ENCODE measurements around the gene SRRM2.

SRRM2 gene

GRCh38 chr16:2765462-2766404, 13.3 kb downstream of the SRRM2 start:
- DNase-seq: no peak

DNA sequence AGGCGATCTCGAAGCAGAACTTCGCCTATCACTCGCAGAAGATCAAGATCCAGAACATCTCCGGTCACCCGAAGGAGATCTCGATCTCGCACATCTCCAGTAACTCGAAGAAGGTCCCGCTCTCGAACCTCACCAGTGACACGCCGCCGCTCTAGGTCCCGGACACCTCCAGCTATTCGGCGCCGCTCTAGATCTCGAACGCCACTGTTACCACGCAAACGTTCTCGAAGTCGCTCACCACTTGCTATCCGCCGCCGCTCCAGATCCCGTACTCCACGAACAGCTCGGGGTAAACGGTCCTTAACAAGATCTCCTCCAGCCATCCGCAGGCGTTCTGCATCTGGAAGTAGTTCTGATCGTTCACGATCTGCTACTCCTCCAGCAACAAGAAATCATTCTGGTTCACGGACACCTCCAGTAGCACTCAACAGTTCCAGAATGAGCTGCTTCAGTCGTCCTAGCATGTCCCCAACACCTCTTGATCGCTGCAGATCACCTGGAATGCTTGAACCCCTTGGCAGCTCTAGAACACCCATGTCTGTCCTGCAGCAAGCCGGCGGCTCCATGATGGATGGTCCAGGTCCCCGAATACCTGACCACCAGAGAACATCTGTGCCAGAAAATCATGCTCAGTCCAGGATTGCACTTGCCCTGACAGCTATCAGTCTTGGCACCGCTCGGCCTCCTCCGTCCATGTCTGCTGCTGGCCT, 14.1 kb downstream of the SRRM2 start:
- no peak for DNase-seq

DNA sequence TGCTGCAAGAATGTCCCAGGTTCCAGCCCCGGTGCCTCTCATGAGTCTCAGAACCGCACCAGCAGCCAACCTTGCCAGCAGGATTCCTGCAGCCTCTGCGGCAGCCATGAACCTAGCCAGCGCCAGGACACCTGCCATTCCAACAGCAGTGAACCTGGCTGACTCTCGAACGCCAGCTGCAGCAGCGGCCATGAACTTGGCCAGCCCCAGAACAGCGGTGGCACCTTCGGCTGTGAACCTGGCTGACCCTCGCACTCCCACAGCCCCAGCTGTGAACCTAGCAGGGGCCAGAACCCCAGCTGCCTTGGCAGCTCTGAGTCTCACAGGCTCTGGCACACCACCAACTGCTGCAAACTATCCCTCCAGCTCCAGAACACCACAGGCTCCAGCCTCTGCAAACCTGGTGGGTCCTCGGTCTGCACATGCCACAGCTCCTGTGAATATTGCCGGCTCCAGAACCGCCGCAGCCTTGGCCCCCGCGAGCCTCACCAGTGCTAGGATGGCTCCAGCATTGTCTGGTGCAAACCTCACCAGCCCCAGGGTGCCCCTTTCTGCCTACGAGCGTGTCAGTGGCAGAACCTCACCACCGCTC, 14.8 kb downstream of the SRRM2 start:
- no peak for DNase-seq

DNA sequence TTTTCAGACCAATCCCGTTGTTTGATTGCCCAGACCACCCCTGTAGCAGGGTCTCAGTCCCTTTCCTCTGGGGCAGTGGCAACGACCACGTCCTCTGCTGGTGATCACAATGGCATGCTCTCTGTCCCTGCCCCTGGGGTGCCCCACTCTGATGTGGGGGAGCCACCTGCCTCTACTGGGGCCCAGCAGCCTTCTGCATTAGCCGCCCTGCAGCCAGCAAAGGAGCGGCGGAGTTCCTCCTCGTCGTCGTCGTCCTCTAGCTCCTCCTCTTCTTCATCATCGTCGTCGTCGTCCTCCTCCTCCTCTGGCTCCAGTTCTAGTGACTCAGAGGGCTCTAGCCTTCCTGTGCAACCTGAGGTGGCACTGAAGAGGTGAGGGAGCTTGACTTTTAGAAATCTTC, 15.5 kb downstream of the SRRM2 start:
- DNase-seq: no peak

GRCh38 chr16:2768403-2769089, 16.1 kb downstream of the SRRM2 start:
- DNase-seq: no peak

- DNase-seq: no peak
Observed at GRCh38 chr16:2769100-2769529, 16.7 kb downstream of the SRRM2 start.

GRCh38 chr16:2769675-2770056, 17.2 kb downstream of the SRRM2 start:
- DNase-seq: no peak

GRCh38 chr16:2770057-2770951, 17.9 kb downstream of the SRRM2 start:
- no peak for DNase-seq

DNA sequence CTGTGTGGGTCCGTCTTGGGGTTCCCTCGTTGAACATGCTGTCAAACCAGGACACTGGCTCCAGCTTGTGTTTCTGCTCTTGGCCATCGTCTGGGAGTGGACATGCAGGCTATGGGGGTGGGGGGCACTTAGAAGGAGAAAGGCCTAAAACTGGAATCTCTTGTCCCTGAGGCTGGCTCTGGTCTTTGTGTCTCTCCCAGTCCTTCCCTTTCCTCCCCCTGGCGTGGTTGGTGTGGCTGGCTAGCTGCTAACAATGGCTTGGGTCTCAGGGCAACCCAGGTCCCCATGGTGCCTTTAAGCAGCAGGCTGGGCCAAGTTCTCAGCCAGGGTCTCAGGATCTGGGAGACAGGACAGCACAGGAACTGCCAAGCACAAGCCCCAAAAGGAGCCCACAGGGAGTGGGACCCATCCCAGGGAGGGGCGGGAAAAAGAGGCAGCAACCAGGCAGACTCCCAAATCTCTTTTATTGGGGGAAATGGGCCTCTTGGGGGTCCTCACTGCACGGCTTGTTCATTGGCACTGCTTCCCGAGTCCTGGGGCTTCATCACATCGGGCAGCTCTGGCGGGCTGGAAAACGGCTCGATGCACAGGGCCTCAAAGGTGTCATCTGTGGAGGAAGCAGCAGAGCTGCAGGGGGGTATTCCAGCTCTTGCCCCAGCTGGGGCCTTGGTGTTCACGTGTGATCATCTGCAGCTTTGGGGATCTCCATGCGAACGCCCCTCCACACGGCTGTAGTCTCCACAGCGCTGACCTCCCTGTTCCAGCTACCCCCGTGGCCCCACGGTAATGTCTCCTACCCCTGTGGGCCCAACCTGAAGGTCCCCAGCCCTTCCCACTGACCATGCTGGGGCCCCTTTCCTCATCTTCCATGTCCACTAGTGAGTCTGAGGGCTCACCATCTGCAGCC, 19.3 kb downstream of the SRRM2 start:
- DNase-seq: no peak

DNA sequence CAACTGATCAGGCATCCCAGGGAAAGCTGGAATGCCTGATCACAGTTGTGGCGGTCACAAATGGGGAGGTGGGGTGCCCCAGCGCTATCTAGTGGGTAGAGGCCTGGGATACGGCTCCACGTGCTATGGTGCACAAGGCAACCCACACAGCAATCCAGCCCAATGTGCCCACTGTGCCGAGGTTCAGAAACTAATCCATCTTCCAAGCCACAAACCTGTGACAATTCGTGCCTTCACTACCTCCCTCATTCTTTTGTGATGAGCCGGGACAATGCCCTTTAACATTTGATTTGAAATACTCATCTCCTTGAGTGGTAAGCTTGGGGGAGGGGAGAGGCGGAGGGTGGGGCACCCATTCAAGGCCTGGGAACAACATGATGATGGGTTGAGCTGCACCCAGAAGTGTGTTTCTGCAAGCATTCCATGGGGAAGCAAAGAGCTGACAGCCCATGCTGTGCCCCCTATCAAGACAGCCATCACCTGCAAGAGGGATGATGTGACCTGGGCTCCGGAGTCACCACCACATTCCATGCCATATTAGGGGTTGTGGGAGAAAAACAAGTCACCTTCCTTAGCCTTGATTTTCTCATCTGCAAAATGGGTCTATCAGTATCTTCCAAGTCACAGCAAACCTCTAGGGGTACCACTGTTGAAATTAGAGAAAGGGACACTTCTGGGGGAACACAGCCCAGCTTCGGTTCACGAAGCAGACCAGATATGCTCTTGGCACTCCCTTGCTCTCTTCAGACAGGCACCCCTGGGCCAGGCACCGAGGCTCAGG, 20.9 kb downstream of the SRRM2 start:
- no peak for DNase-seq

GRCh38 chr16:2774161-2774891, 21.9 kb downstream of the SRRM2 start:
- no peak for DNase-seq

DNA sequence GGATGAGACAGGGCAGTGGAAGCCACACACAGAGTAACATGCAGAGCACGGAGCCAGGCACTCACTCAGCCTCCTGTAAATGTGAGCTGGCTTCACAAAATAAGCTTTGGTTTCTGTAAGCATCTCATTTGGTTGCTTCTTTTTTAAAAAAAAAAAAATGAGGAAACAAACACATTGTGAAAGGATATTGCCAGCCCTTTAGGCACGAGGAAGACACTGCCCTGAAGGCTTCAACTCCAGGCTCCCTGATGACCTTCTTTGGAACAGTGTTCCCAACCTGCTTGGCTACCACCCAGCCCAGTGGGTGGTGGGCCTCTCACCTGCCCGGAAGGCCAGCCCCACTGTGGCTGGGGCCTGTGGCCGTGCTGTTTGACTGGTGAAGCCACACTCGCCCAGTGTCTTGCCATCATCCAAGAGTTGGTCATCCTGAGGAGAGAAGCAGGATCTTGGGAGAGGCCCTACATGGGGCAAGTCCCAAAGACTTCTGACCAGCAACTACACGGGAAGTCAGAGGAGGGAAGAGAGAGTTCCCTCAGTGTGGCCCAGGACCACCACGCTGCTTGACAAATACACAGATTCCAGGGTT, 22.8 kb downstream of the SRRM2 start:
- DNase-seq: no peak

DNA sequence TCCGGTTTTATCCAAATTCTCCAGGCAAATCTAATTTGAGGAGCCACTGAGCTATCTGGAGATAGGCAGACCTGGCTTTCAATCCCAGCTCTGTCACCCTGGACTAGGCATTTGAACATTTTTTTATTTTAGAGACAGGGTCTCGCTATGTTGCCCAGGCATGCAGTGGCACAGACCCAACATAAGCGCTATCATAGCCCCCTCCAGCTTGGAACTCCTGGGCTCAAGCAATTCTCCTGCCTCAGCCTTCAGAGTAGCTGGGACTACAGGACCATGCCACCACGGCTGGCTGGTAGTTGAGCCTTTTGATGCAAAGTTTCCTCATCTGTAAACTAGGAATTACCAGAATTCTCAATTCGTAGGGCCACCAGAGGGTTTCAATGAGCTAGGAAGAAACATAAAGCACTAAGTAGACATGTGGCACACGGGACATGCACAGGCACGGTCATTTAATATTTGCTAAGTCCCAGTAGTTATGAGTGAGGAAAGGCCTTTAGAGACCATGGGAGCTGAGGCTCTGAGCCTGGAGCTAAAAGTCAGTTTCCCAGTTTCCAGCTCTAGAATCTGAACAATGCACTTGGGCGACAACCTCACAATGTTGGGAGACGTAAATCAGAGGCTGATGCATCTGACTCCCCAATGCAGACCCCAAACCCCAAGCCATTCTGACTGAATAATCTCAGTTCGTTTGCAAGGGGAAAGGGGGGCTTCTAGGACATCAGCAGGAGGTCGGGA, 23.5 kb downstream of the SRRM2 start:
- no peak for DNase-seq

- DNase-seq: no peak
Observed at GRCh38 chr16:2776500-2777139, 24.2 kb downstream of the SRRM2 start.

GRCh38 chr16:2777231-2777902, 24.9 kb downstream of the SRRM2 start, which contains the start of gene ELOB:
Gene ELOB, minus strand, starts transcription at chr16:2777280. Its CDS starts 41 bp downstream, at chr16:2777239.
- peak; percentile 81 for DNase-seq

DNA sequence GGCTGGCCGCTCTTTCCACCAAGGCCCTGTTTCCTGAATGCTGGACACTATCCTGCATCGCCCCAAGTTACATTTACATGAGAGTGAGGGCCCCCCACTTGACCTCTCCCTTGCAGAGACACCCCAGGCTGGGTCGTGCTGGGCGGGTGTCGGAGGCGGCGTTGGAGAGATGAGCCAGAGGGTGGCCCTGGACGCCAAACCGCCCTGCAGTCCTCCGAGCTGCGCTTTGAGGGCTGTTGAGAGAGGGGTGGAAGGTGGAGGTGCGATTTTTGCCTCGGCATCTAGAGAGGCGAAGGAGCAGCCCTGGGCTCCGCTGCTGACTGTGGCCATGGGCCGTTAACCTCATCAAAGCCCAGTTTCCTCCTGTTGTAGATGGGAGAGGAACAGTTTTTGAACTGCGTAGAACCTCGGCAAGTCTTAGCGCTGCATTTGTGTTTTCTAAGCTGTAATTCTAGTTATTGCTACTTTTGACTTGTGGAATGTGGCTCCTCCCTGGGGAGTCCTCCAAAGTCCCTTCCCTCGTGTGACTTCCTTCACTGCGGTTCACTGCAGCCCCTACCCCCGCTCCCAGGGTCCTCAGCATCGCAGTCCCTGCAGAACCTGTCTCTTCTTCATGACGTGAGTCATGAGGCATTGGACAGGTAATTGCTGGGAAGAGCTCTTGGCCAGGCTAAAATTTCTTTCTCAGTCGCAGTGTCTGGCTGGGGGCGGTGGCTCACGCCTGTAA, 25.6 kb downstream of the SRRM2 start:
- DNase-seq: peak; percentile 23

All from effector CD4-positive, alpha-beta T cell (primary cell).